H9 (cell line): ENCODE data around the gene UBE2V1. TPM values are rescaled to one million over a fixed set of nuclear protein-coding genes. Genes with fewer than 3 reads are reported as not detected.

Source experiments
- DNase-seq: peaks from one replicate; pipeline ENCODE4 v3.0.0-alpha.2; 2017
- H2AFZ ChIP-seq: one replicate; pipeline ENCODE4 v1.6.1; 2013; ENCODE audit warnings: mild to moderate bottlenecking, low read length, control low read depth, moderate library complexity
- H2AK5ac ChIP-seq: 2 replicates; pipeline ENCODE4 v1.6.1; 2013; ENCODE audit warnings: low read length, control low read depth, mixed read lengths; ENCODE audit not compliant: insufficient read length
- H2BK120ac ChIP-seq: one replicate; pipeline ENCODE4 v1.6.1; 2013; ENCODE audit warnings: low read depth, mild to moderate bottlenecking, low read length, control low read depth, inconsistent platforms; ENCODE audit not compliant: poor library complexity, severe bottlenecking
- H2BK12ac ChIP-seq: 2 replicates; pipeline ENCODE4 v1.6.1; 2013; ENCODE audit warnings: low read length, control low read depth, mixed read lengths, low read depth; ENCODE audit not compliant: insufficient read length
- H2BK15ac ChIP-seq: 2 replicates; pipeline ENCODE4 v1.6.1; 2013; ENCODE audit warnings: low read depth, low read length, control low read depth
- H2BK20ac ChIP-seq: one replicate; pipeline ENCODE4 v1.6.1; 2013; ENCODE audit warnings: low read depth, mild to moderate bottlenecking, low read length, control low read depth, inconsistent platforms; ENCODE audit not compliant: poor library complexity, severe bottlenecking
- H2BK5ac ChIP-seq: 2 replicates; pipeline ENCODE4 v1.6.1; 2013; ENCODE audit warnings: low read length, control low read depth, mixed read lengths; ENCODE audit not compliant: insufficient read length
- H3K14ac ChIP-seq: 2 replicates; pipeline ENCODE4 v1.6.1; 2013; ENCODE audit warnings: low read length, control low read depth; ENCODE audit not compliant: insufficient read depth
- H3K18ac ChIP-seq: 2 replicates; pipeline ENCODE4 v1.6.1; 2013; ENCODE audit warnings: low read depth, mild to moderate bottlenecking, mixed read lengths, low read length, control low read depth; ENCODE audit not compliant: insufficient read length
- H3K23ac ChIP-seq: 2 replicates; pipeline ENCODE4 v1.6.1; 2013; ENCODE audit warnings: low read length, control low read depth, mixed read lengths, low read depth; ENCODE audit not compliant: insufficient read length
- H3K23me2 ChIP-seq: 2 replicates; pipeline ENCODE4 v1.6.1; 2013; ENCODE audit warnings: low read depth, mild to moderate bottlenecking, mixed read lengths, low read length, control low read depth; ENCODE audit not compliant: insufficient read length, poor library complexity, severe bottlenecking
- H3K27ac ChIP-seq: 2 replicates; pipeline ENCODE4 v1.5.1; 2013; ENCODE audit warnings: low read length, control low read depth, mixed read lengths, low read depth; ENCODE audit not compliant: insufficient read length
- H3K27me3 ChIP-seq: 2 replicates; pipeline ENCODE4 v1.6.1; 2013; ENCODE audit warnings: low read length, control low read depth, inconsistent platforms; ENCODE audit not compliant: insufficient read depth
- H3K4ac ChIP-seq: 2 replicates; pipeline ENCODE4 v1.6.1; 2013; ENCODE audit warnings: low read depth, mild to moderate bottlenecking, control low read depth, inconsistent platforms, low read length, moderate library complexity
- H3K4me1 ChIP-seq: 2 replicates; pipeline ENCODE4 v1.6.1; 2013; ENCODE audit warnings: low read length, control low read depth, inconsistent platforms; ENCODE audit not compliant: insufficient read depth
- H3K4me2 ChIP-seq: 2 replicates; pipeline ENCODE4 v1.6.1; 2013; ENCODE audit warnings: low read length, control low read depth, mixed read lengths; ENCODE audit not compliant: insufficient read length, insufficient read depth
- H3K56ac ChIP-seq: 2 replicates; pipeline ENCODE4 v1.6.1; 2013; ENCODE audit warnings: low read depth, mild to moderate bottlenecking, mixed read lengths, low read length, control low read depth; ENCODE audit not compliant: insufficient read length
- H3K79me1 ChIP-seq: 2 replicates; pipeline ENCODE4 v1.6.1; 2013; ENCODE audit warnings: low read depth, mild to moderate bottlenecking, moderate library complexity, low read length, control low read depth, inconsistent platforms; ENCODE audit not compliant: insufficient read depth, poor library complexity, severe bottlenecking
- H3K79me2 ChIP-seq: 2 replicates; pipeline ENCODE4 v1.6.1; 2013; ENCODE audit warnings: low read length, control low read depth, inconsistent platforms; ENCODE audit not compliant: insufficient read depth
- H3K9ac ChIP-seq: 2 replicates; pipeline ENCODE4 v1.6.1; 2013; ENCODE audit warnings: low read length, control low read depth, mixed read lengths; ENCODE audit not compliant: insufficient read length; ENCODE audit errors: extremely low read depth
- H3K9me3 ChIP-seq: one replicate; pipeline ENCODE4 v1.6.1; 2013; ENCODE audit warnings: low read depth, low read length, inconsistent platforms; ENCODE audit not compliant: control insufficient read depth
- H3T11ph ChIP-seq: one replicate; pipeline ENCODE4 v1.6.1; 2013; ENCODE audit warnings: mild to moderate bottlenecking, low read length, control low read depth, inconsistent platforms
- H4K20me1 ChIP-seq: one replicate; pipeline ENCODE4 v1.6.1; 2013; ENCODE audit not compliant: control insufficient read depth, insufficient read length, insufficient read depth
- H4K5ac ChIP-seq: 2 replicates; pipeline ENCODE4 v1.6.1; 2013; ENCODE audit warnings: low read depth, mild to moderate bottlenecking, mixed read lengths, low read length, control low read depth; ENCODE audit not compliant: insufficient read length
- H4K8ac ChIP-seq: replicated peaks from 2 replicates; pipeline ENCODE4 v1.6.1; 2013; ENCODE audit warnings: low read length, control low read depth, mixed read lengths, low read depth; ENCODE audit not compliant: insufficient read length
- H4K91ac ChIP-seq: 2 replicates; pipeline ENCODE4 v1.6.1; 2013; ENCODE audit warnings: low read depth, mild to moderate bottlenecking, moderate library complexity, mixed read lengths, low read length, control low read depth; ENCODE audit not compliant: insufficient read length
- H3K27ac Mint-ChIP-seq, 3 experiments: 2 replicates in 2 of 3; 3 replicates in 1 of 3; pipeline ENCODE4 v1.8.0; 2020 to 2021; ENCODE audit warnings: mixed read lengths in 3 of 3, mild to moderate bottlenecking in 1 of 3, moderate library complexity in 1 of 3
- H3K27me3 Mint-ChIP-seq: 2 replicates; pipeline ENCODE4 v1.8.0; 2021; ENCODE audit warnings: low read depth, mild to moderate bottlenecking, moderate library complexity, mixed read lengths
- H3K36me3 Mint-ChIP-seq, 3 experiments: 2 replicates in 2 of 3; 3 replicates in 1 of 3; pipeline ENCODE4 v1.8.0; 2020 to 2021; ENCODE audit warnings: low read depth in 3 of 3, mixed read lengths in 3 of 3; ENCODE audit not compliant: insufficient read depth in 1 of 3
- H3K4me1 Mint-ChIP-seq, 2 experiments: 2 replicates each; pipeline ENCODE4 v1.8.0; 2020; ENCODE audit warnings: mixed read lengths in 2 of 2
- H3K4me3 Mint-ChIP-seq, 2 experiments: 2 replicates in 1 of 2; 3 replicates in 1 of 2; pipeline ENCODE4 v1.8.0; 2020 to 2021; ENCODE audit warnings: mild to moderate bottlenecking in 2 of 2, mixed read lengths in 2 of 2, moderate library complexity in 1 of 2
- H3K9me3 Mint-ChIP-seq, 2 experiments: 2 replicates in 1 of 2; 3 replicates in 1 of 2; pipeline ENCODE4 v1.8.0; 2020; ENCODE audit warnings: mild to moderate bottlenecking in 2 of 2, mixed read lengths in 2 of 2, moderate library complexity in 1 of 2
- WGBS: extraction: QIAGEN DNeasy Blood & Tissue Kit; methylation state at CpG from one replicate; pipeline ENCODE4 v1.1.7; 2013; ENCODE audit warnings: missing lambda C conversion rate, low lambda C conversion rate, mixed read lengths; ENCODE audit not compliant: insufficient read length; ENCODE audit errors: extremely low coverage; 5-methylcytosine and 5-hydroxymethylcytosine counted together
- total RNA-seq: library from RNA; stranded (reverse); gene quantifications from 2 replicates; pipeline ENCODE4 v1.2.1, GENCODE V29; 2021
- TF ChIP-seq, protein P1 (sequence below): fragments of 200-600 bp; sonication (generic); conservative IDR thresholded peaks from 3 replicates; pipeline ENCODE4 v1.8.0; 2021; ENCODE audit warnings: antibody characterized with exemption, mild to moderate bottlenecking

UBE2V1 gene
- total RNA-seq, 1 experiment from 2014 or later: 152 TPM

- Mint-ChIP-seq H3K4me3 (no peak overlapping the region), H3K36me3 (peaks cover 22 to 50% (median 48%) of the 10 kb centered on the region in 3 experiments), H3K27ac (no peak overlapping the region), H3K9me3 (no peaks in the 10 kb centered on the region; a peak in 2 of 5 replicates), H3K27me3 (no peaks in the 10 kb centered on the region), H3K4me1 (peaks cover 3% of the 10 kb centered on the region in 2 experiments)
- Histone ChIP-seq H3T11ph (no peak overlapping the region), H2AK5ac (no peak overlapping the region), H2BK15ac (no peak overlapping the region), H3K4me1 (no peaks in the 10 kb centered on the region), H3K4ac (no peak overlapping the region), H3K14ac (no peak overlapping the region), H2AFZ (no peak overlapping the region), H3K27ac (no peak overlapping the region), H3K9me3 (no peaks in the 10 kb centered on the region), H3K4me2 (no peak overlapping the region), H4K20me1 (no peaks in the 10 kb centered on the region), H3K79me2 (no peaks in the 10 kb centered on the region), H4K91ac (no peak overlapping the region), H2BK20ac (no peak overlapping the region), H3K9ac (no peak overlapping the region), H2BK12ac (no peak overlapping the region), H2BK5ac (no peak overlapping the region), H3K23ac (no peak overlapping the region), H3K79me1 (no peaks in the 10 kb centered on the region), H4K5ac (no peak overlapping the region), H3K27me3 (no peaks in the 10 kb centered on the region), H2BK120ac (no peak overlapping the region), H3K23me2 (no peaks in the 10 kb centered on the region), H4K8ac (no peak overlapping the region), H3K56ac (no peak overlapping the region), H3K18ac (no peak overlapping the region)
- DNase-seq: no peak
- no CpG with 5 or more reads among the region's 4 CpGs for WGBS
- TF ChIP-seq, protein P1, sequence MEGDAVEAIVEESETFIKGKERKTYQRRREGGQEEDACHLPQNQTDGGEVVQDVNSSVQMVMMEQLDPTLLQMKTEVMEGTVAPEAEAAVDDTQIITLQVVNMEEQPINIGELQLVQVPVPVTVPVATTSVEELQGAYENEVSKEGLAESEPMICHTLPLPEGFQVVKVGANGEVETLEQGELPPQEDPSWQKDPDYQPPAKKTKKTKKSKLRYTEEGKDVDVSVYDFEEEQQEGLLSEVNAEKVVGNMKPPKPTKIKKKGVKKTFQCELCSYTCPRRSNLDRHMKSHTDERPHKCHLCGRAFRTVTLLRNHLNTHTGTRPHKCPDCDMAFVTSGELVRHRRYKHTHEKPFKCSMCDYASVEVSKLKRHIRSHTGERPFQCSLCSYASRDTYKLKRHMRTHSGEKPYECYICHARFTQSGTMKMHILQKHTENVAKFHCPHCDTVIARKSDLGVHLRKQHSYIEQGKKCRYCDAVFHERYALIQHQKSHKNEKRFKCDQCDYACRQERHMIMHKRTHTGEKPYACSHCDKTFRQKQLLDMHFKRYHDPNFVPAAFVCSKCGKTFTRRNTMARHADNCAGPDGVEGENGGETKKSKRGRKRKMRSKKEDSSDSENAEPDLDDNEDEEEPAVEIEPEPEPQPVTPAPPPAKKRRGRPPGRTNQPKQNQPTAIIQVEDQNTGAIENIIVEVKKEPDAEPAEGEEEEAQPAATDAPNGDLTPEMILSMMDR: no peak
Measured at GRCh38 chr20:50122763-50123162, 9.8 kb upstream of the UBE2V1 start.
